NCI-H128 (cell line): ENCODE results near the gene CAMTA1.
"Not testable (repeated sequence)": the region's sequence is repeated elsewhere in the genome, so short reads cannot be mapped to it uniquely, and the experiment has no call there.

Experiments used
- DNase-seq: peaks from one replicate; lab custom pipeline; 2025; ENCODE audit not compliant: unreplicated experiment; lab: John Stamatoyannopoulos, UW

Gene CAMTA1

DNA sequence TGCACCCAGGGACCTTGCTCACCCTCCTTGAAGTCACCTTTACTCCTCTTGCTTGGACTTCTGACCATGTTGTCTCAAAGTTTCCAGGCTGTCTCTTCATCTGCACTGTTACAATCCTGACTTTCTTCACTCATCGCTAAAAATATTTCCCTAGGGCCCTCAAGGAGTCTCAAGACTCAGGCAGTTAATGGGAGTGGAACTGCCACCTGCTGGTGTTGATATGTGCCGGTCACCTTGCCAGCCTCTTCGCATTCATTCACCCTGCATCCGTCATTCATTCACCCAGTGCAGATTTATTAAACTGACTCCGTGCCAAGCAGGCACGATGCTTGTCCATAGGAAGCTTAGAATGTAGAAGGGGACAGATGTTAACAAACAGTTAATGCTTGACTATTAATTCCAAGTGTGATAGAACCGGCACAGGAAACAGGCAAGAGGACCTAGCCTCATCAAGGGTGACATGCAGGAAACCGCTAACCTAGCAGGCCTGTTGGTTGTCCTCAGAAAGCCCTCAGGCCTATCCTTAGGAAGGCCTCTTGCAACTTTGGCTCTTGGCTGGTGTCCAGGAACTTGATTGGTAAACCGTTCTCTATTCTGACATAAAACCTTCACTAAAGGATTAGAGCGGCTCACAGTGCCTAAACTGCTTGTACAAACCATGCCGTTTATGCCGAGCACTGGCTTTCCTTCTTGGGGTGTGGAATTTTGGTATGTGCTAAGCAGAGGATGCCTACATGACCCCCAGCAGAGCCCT, 342.2 kb downstream of the CAMTA1 start:
- DNase-seq: no peak

GRCh38 chr1:7128293-7128692, 343.0 kb downstream of the CAMTA1 start:
- DNase-seq: no peak

DNA sequence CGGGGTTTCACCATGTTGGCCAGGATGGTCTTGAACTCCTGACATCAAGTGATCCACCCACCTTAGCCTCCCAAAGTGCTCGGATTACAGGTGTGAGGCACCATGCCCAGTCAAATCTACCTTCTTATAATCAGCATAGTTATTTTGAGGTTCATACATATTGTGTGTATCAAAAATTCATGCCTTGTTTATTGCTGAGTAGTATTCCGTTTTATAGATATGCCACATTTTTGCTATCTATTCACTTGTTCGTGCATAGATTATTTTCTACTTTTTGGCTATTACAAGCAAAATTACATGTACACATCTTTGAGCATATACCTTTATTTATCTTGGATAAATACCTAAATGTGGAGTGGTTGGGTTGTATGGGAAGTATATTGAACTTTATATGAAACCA, 344.9 kb downstream of the CAMTA1 start:
- no peak for DNase-seq

DNA sequence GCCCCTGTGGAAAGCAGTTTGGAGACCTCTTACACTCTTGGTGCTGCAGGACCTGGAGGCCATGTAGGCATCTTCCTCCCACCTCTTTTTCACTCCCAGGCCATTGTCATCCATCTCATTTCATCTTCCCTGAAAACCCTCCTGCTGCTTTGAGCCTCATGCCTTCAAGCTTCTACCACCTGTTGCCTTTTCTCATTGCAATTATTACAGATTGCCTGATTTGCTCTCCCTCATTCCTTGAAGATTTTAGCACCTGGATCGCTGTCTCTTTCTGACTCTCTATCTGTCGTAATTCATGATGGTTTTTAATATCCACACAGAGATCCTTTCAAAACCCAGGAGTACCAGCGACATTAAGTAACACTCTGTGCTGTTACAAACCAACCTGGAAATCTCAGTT, 350.2 kb downstream of the CAMTA1 start:
- DNase-seq: no peak

- no peak for DNase-seq
Observed at GRCh38 chr1:7136166-7136953, 351.1 kb downstream of the CAMTA1 start.

DNA sequence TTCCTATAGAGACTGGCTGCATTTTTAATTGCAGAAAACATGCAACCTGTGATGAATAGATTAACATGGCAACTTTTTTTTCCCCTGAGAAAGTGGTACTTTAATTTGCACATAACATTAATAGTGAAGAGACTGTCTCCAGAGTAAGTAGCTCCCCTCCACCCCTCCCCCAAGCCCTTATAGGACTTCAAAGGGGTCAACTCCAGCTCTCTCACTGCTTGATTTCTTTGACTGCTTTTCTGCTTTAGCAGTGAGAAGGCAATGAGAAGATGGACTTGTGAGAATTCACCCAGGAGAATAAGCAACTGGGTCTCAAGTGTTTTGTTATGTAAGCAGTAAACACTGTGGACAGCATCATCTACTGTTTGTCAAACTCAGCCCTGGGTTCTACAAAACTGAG, 355.0 kb downstream of the CAMTA1 start:
- no peak for DNase-seq

DNA sequence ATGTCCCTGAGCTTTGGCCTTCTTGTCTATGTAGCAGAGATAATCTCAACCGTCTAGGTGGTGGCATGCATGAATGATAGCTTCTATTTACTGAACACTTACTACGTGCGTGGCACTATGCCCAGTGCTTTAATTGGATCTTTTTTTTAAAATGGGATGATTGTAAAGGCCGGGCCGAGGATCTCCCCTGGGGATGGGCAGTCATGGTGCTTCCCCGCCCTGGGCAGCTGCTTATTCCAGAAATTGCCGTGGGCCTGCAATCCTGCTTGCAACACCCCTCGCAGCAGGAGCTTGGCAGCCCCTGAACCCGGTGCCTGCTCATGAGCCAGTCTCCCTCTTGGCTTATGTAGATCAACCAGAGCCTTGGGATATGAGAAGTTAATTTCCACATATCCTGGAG, 360.7 kb downstream of the CAMTA1 start:
- DNase-seq: no peak

GRCh38 chr1:7146710-7147109, 361.5 kb downstream of the CAMTA1 start:
- no peak for DNase-seq

- DNase-seq: not testable (repeated sequence)
Observed at GRCh38 chr1:7147581-7148282, 362.5 kb downstream of the CAMTA1 start.

DNA sequence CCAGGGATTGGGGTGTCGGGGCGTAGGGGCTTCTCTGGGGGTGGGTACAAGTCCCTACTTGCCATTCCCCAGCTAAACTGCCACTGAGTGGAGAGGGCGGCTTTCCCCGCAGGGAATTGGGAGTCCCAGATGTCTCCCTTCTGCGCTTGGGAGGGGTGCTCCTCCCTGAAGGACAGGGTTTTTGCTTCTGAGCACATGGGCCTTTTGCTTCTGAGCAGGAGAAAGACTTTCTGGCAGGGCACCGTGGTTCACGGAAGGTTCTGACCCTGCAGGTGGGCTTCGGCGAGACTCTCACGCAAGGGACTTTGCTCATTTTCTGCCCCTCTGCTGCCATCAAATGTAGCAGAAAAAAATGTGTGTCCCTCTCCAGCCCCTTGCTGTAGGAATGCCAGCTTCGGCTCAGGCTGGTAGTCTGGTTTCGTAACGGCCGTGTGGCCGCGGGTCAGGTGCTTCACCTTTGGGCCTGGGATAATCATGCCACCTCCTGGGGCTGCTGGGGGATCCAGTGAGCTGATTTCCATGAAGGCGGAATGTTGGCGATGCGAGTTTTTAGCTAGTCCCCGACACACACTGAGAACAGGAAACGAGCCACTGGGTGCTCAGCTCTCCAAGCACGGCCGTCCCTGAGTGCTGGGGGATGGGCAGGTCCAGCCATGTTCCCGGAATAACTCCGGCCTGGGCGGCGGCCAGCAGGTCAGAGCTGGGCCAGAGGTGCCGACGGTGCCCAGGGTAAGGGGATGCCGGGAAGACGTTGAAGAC, 364.0 kb downstream of the CAMTA1 start:
- DNase-seq: no peak

DNA sequence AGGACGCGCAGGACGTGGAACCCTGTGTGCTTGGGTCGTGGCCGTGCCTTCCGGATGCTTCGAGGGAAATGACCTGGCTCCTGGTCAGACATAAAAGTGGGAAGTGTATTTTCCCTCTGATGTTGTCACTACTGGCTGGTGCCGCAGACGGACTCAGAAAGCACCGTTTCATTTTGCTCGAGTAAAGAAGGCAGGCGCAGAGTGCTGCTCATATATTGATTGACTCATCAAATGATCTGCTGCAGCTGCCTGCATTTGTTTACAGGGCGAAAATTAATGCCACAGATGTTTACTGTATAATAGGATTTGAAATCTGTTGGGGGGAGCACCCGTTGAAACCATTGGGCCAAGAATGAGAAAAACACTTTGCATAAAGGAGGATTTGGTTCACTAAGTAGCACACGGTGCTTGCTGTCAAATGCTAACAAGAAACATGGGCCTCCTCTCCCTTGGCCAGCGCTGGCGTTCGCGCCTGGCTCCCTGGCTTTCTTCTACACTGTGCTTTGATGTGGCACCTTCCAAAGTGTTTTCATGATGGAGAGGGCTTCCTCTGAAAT, 365.5 kb downstream of the CAMTA1 start:
- no peak for DNase-seq

DNA sequence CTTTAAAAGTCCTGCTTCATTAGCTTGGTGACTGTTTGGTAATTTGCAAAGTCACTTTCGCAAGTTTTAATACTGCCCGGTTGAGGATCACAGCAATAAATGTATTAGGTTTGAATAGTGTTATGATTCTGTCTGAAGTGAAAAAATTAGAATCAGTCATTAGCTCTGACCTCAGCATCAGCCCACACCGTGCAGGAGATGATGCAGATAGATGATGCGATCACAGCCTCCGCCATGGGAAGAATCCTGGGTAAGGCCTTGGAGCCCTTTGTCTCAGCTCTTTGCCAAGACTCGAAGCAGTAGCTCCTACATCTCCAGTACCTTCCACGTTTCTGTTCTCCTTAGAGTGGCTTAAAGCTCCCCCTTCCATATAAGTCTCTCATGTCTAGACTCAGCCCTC, 366.7 kb downstream of the CAMTA1 start:
- no peak for DNase-seq

- DNase-seq: no peak
Observed at GRCh38 chr1:7152655-7153054, 367.4 kb downstream of the CAMTA1 start.

- DNase-seq: no peak
Observed at GRCh38 chr1:7153464-7153863, 368.2 kb downstream of the CAMTA1 start.

GRCh38 chr1:7159116-7159781, 374.0 kb downstream of the CAMTA1 start:
- DNase-seq: no peak

DNA sequence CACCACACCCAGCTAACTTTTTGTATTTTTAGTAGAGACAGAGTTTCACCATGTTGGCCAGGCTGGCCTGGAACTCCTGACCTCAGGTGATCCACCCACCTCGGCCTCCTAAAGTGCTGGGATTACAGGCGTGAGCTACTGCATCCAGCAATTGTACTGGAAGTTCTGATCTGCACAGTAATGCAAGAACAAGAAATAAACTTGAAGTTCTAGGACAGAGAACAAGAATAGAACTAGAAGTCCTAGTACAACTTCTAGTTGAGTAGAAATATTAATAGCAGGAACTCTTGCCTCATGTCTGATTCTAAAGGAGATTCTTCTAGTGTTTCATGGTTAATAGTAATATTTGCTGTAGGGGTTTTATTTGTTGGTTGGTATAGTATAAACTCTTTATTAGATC, 383.3 kb downstream of the CAMTA1 start:
- not testable (repeated sequence) for DNase-seq

DNA sequence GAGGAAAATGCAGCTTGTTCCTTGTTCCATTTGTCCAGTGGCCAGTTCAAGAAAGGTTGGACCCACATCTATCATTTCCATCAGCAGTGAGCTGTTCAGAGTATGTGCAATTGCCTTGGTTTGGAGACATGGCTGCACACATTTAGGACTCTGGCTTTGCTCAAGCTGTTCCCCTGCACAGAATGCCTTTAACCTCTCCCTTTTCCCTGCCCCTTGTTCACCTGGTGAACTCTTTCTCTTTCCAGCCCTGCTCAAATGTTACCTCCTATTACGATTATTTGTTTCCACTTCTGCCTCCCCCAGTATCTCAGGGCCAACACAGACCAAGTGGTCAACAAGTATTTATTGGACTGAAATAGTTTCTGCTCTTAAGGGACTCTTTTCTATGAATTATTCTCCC, 385.9 kb downstream of the CAMTA1 start:
- DNase-seq: no peak

- DNase-seq: no peak
Observed at GRCh38 chr1:7171574-7171973, 386.3 kb downstream of the CAMTA1 start.

DNA sequence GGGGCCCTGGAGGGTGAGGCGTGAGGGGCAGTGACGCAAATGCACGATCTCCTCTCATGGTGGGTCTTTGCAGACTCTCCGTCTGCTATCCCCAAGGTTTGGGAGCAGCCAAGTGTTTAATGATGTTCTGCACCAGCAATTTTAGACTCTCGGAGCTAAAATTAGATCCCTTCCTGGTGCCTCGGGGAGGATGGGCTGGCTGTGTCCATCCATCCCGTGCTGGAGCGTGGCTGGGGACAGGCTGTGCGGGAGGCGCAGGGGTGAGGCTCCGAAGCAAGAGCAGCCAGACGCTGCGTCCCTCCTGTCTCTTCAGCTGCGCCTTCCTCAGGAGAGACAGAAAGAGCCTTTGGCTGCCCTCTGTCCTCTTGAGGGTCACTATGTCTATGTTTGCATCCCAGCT, 387.6 kb downstream of the CAMTA1 start:
- no peak for DNase-seq

GRCh38 chr1:7174561-7174960, 389.3 kb downstream of the CAMTA1 start:
- DNase-seq: no peak
